Fibroblast of lung (primary cell): ENCODE results near the gene LRMDA. TPM values are rescaled to one million over a fixed set of nuclear protein-coding genes. Genes with fewer than 3 reads are reported as not detected.

Source experiments
- DNase-seq, 2 donors: peaks; one replicate each; pipeline versions ENCODE4 v3.0.0 to v3.0.0-alpha.2; 2010; ENCODE audit warnings: low read depth in 2 of 2
- H2AFZ ChIP-seq: 2 replicates; pipeline ENCODE4 v1.5.1; 2012; ENCODE audit warnings: low read length, control low read depth, inconsistent platforms
- H3K27ac ChIP-seq: 2 replicates; pipeline ENCODE4 v1.5.1; 2011; ENCODE audit warnings: low read length, control low read depth; ENCODE audit not compliant: insufficient read depth
- H3K27me3 ChIP-seq: 2 replicates; pipeline ENCODE4 v1.5.1; 2011; ENCODE audit warnings: mild to moderate bottlenecking, low read length; ENCODE audit not compliant: control insufficient read depth, insufficient read depth
- H3K36me3 ChIP-seq: 2 replicates; pipeline ENCODE4 v1.5.1; 2011; ENCODE audit warnings: low read length; ENCODE audit not compliant: control insufficient read depth, insufficient read depth
- H3K4me1 ChIP-seq: 2 replicates; pipeline ENCODE4 v1.5.1; 2011; ENCODE audit warnings: low read length; ENCODE audit not compliant: control insufficient read depth, insufficient read depth; ENCODE audit errors: extremely low read depth
- H3K4me2 ChIP-seq: 2 replicates; pipeline ENCODE4 v1.5.1; 2011; ENCODE audit warnings: low read length, control low read depth; ENCODE audit not compliant: insufficient read depth; ENCODE audit errors: extremely low read depth
- H3K4me3 ChIP-seq, 4 experiments: fragments of 200-600 bp in 1 of 4; sonication (generic) in 1 of 4; replicated peaks in 1 of 4; 2 replicates each; pipeline ENCODE4 v1.5.1; 2011 to 2016; ENCODE audit warnings: low read length in 4 of 4, low read depth in 3 of 4, mild to moderate bottlenecking in 3 of 4, control low read depth in 2 of 4, inconsistent platforms in 1 of 4, mixed read lengths in 1 of 4; ENCODE audit not compliant: insufficient read depth in 1 of 4; ENCODE audit errors: control extremely low read depth in 1 of 4
- H3K79me2 ChIP-seq: 2 replicates; pipeline ENCODE4 v1.5.1; 2012; ENCODE audit warnings: mild to moderate bottlenecking, low read length, inconsistent platforms; ENCODE audit not compliant: control insufficient read depth, insufficient read depth
- H3K9ac ChIP-seq: 2 replicates; pipeline ENCODE4 v1.5.1; 2011; ENCODE audit warnings: mild to moderate bottlenecking, low read length, control low read depth; ENCODE audit not compliant: insufficient read depth
- H3K9me3 ChIP-seq: 2 replicates; pipeline ENCODE4 v1.5.1; 2012; ENCODE audit warnings: low read depth, low read length; ENCODE audit not compliant: control insufficient read depth, insufficient read depth
- H4K20me1 ChIP-seq: 2 replicates; pipeline ENCODE4 v1.5.1; 2011; ENCODE audit warnings: low read length; ENCODE audit not compliant: control insufficient read depth, insufficient read depth; ENCODE audit errors: extremely low read depth
- EZH2 ChIP-seq: IDR thresholded peaks from 2 replicates; pipeline ENCODE4 v1.5.1; 2012; ENCODE audit warnings: low read length, control low read depth, mild to moderate bottlenecking; ENCODE audit errors: missing control alignments
- polyA plus RNA-seq, 2 donors: library from polyadenylated mRNA; depleted of rRNA in 1 of 2; stranded (reverse) in 1 of 2; unstranded in 1 of 2; fragments of >200 nt; gene quantifications; 2 replicates each; pipeline ENCODE4 v1.2.1, GENCODE V29; 2011 to 2012; ENCODE audit warnings: missing spikeins in 1 of 2
- total RNA-seq: library from RNA; depleted of rRNA; stranded (reverse); fragments of >200 nt; gene quantifications from 2 replicates; pipeline ENCODE4 v1.2.1, GENCODE V29; 2014
- TF ChIP-seq, protein P1 (sequence below), 2 donors: IDR thresholded peaks in 1 of 2; conservative IDR thresholded peaks in 1 of 2; 1 replicate in 1 of 2; 2 replicates in 1 of 2; pipeline ENCODE4 v1.5.1; 2011 to 2012; ENCODE audit warnings: low read length in 2 of 2, control low read depth in 1 of 2, inconsistent platforms in 1 of 2, low read depth in 1 of 2, mild to moderate bottlenecking in 1 of 2

Gene LRMDA
- total and polyA plus RNA-seq, 2 donors (not counting 1 experiment from before 2014, with no cell fraction given), result 1.7 to 2.0 TPM

DNA sequence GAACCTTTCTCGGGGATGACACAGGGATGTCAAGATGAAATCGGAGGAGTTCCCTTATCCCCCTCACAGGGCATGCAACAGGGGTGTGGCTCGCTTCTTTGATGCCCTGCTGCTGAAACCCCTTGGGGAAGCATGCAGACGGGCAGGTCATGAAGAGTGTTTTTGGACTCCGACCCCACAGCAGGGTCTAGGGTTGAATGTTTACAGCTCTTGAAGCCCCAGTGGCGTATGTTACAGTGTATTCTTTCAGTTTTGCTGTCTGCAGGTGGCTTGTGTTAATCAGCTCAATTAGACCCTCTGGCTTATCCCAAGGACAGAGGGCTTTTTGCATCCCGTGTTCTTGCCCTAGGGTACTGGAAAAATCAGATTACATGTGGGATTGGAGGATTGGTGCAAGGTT lies 446.5 kb downstream of the LRMDA start:
- no peak for DNase-seq
- Histone ChIP-seq H3K4me3 (no peak overlapping the region), H3K27ac (no peak overlapping the region), H3K4me2 (no peak overlapping the region), H4K20me1 (no peaks in the 10 kb centered on the region), H3K4me1 (no peaks in the 10 kb centered on the region), H3K27me3 (peaks cover 4% of the 10 kb centered on the region), H3K79me2 (no peaks in the 10 kb centered on the region), H2AFZ (no peak overlapping the region), H3K9ac (no peak overlapping the region), H3K36me3 (no peaks in the 10 kb centered on the region), H3K9me3 (no peaks in the 10 kb centered on the region)
- TF ChIP-seq, protein P1, sequence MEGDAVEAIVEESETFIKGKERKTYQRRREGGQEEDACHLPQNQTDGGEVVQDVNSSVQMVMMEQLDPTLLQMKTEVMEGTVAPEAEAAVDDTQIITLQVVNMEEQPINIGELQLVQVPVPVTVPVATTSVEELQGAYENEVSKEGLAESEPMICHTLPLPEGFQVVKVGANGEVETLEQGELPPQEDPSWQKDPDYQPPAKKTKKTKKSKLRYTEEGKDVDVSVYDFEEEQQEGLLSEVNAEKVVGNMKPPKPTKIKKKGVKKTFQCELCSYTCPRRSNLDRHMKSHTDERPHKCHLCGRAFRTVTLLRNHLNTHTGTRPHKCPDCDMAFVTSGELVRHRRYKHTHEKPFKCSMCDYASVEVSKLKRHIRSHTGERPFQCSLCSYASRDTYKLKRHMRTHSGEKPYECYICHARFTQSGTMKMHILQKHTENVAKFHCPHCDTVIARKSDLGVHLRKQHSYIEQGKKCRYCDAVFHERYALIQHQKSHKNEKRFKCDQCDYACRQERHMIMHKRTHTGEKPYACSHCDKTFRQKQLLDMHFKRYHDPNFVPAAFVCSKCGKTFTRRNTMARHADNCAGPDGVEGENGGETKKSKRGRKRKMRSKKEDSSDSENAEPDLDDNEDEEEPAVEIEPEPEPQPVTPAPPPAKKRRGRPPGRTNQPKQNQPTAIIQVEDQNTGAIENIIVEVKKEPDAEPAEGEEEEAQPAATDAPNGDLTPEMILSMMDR (conservative IDR thresholded peaks at IDR 0.05 in 1 of 2, IDR thresholded peaks at IDR 0.05 in 1 of 2; ENCODE audit: low read depth in 1 of 2, low read length in 2 of 2), result no peak

DNA sequence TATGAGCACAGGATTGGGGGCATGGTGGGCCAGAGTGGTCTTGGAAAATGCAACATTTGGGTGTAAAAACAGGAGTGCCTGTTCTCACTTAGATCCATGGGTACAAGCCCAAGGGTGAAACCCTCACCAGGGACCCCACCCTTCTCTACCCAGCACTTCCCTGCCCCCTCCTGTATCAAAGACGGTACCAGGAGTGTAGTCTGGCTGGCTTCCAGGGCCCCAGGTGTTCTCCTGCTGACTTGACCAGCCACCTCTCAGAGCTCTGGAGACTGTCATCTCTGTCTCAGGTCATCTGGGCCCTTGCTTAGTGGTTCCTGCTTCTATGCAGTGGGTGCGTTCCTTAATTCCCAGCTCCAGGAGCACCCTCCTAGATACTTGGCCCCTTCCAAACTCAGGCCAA lies 447.2 kb downstream of the LRMDA start:
- peaks cover 4% of the 10 kb centered on the region for H3K27me3 ChIP-seq
- no peak overlapping the region for H3K27ac ChIP-seq
- H3K4me1 ChIP-seq, result no peaks in the 10 kb centered on the region
- no peaks in the 10 kb centered on the region for H3K79me2 ChIP-seq
- TF ChIP-seq, protein P1 (conservative IDR thresholded peaks at IDR 0.05 in 1 of 2, IDR thresholded peaks at IDR 0.05 in 1 of 2; ENCODE audit: low read depth in 1 of 2, low read length in 2 of 2), result no peak
- no peak for TF ChIP-seq EZH2
- no peaks in the 10 kb centered on the region for H3K36me3 ChIP-seq
- no peak overlapping the region for H3K9ac ChIP-seq
- no peak overlapping the region for H3K4me2 ChIP-seq
- no peaks in the 10 kb centered on the region for H4K20me1 ChIP-seq
- H3K4me3 ChIP-seq, result no peak overlapping the region
- DNase-seq, result no peak
- H2AFZ ChIP-seq, result no peak overlapping the region
- no peaks in the 10 kb centered on the region for H3K9me3 ChIP-seq

DNA sequence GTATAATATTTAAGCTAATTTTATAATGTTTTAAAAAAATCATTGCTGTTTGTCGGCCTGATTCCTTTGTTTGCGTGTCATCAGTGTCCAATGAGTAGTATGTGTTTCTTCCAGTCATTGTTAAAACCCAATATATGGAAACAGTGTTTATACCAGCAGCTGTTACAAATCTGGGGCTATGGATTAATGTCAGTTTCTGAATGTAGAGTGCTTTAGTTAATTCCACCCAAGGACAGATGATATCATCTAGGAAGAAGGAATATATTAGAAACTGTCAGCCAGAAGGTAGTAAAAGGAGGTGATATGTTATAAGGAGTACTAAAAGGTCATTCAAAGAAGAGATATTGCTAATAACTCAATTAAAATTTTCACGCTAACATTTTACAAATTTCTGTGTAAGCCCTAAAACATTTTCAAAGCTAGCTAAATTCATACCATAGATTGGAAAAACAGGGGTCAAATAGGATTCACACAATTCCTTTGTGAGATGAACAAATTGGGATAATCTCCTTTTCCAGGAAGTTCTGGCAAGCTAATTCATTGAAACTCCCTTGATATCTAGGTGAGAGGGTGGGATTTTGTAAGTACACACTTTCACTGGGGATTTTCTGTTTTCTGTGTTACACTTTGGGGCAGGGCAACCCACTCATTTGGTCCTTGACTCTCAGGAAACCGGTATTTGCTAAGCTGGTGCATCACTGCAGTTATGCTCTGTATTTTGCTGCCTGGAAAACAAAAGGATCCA lies 448.8 kb downstream of the LRMDA start:
- Histone ChIP-seq H3K27me3 (peaks cover 4% of the 10 kb centered on the region), H2AFZ (no peak overlapping the region), H3K79me2 (no peaks in the 10 kb centered on the region), H3K36me3 (no peaks in the 10 kb centered on the region), H3K4me2 (no peak overlapping the region), H3K9ac (no peak overlapping the region), H3K27ac (no peak overlapping the region), H3K4me1 (no peaks in the 10 kb centered on the region), H3K4me3 (no peak overlapping the region), H3K9me3 (no peaks in the 10 kb centered on the region), H4K20me1 (no peaks in the 10 kb centered on the region)
- DNase-seq, result no peak
- no peak for TF ChIP-seq EZH2
- TF ChIP-seq, protein P1 (conservative IDR thresholded peaks at IDR 0.05 in 1 of 2, IDR thresholded peaks at IDR 0.05 in 1 of 2; ENCODE audit: low read depth in 1 of 2, low read length in 2 of 2), result no peak
